ENCODE data around the gene SLC5A2.

- no peak for TF ChIP-seq CTCF (IDR thresholded peaks at IDR 0.05; ENCODE audit: low read length)
- no peak for TF ChIP-seq EZH2 (optimal IDR thresholded peaks at IDR 0.05; ENCODE audit: low read depth, low read length)
- TF ChIP-seq EZH2phosphoT487 (IDR thresholded peaks at IDR 0.05; ENCODE audit: low read length): no peak
Observed at GRCh38 chr16:31452631-31453106, 30.3 kb upstream of the SLC5A2 start.
